GM23338 (cell line): ENCODE measurements around the gene SCGB3A1. TPM values are rescaled to one million over a fixed set of nuclear protein-coding genes. Genes with fewer than 3 reads are reported as not detected.

Source experiments
- ATAC-seq: fragments of 200-7000 bp; cut with Tn5 transposase; 3 replicates; pipeline ENCODE4 v1.9.1; 2020
- DNase-seq: peaks from one replicate; pipeline ENCODE4 v3.0.0-alpha.2; 2015; ENCODE audit warnings: low spot score
- H2AFZ ChIP-seq: fragments of 200-600 bp; sonication (generic); 2 replicates; pipeline ENCODE4 v1.8.0; 2016; ENCODE audit warnings: antibody characterized with exemption, mild to moderate bottlenecking, moderate library complexity
- H3F3A ChIP-seq: fragments of 200-600 bp; sonication (generic); replicated peaks from 2 replicates; pipeline ENCODE4 v1.8.0; 2017; ENCODE audit warnings: antibody characterized with exemption, mixed run types, low read depth
- H3K27ac ChIP-seq: fragments of 200-600 bp; sonication (generic); 2 replicates; pipeline ENCODE4 v1.6.1; 2016; ENCODE audit warnings: low read depth
- H3K27me3 ChIP-seq: fragments of 200-600 bp; sonication (generic); 2 replicates; pipeline ENCODE4 v1.8.0; 2016; ENCODE audit warnings: mild to moderate bottlenecking, mixed run types, moderate library complexity; ENCODE audit not compliant: insufficient read depth
- H3K36me3 ChIP-seq: fragments of 200-600 bp; sonication (generic); 2 replicates; pipeline ENCODE4 v1.8.0; 2016; ENCODE audit warnings: mild to moderate bottlenecking; ENCODE audit not compliant: insufficient read depth
- H3K4me1 ChIP-seq: fragments of 200-600 bp; sonication (generic); 2 replicates; pipeline ENCODE4 v1.8.0; 2016; ENCODE audit warnings: mild to moderate bottlenecking, moderate library complexity; ENCODE audit not compliant: insufficient read depth
- H3K4me2 ChIP-seq: fragments of 200-600 bp; sonication (generic); 2 replicates; pipeline ENCODE4 v1.7.1; 2017; ENCODE audit warnings: mixed run types
- H3K4me3 ChIP-seq: fragments of 200-600 bp; sonication (generic); 2 replicates; pipeline ENCODE4 v1.6.1; 2016; ENCODE audit warnings: mixed run types
- H3K79me2 ChIP-seq: fragments of 200-600 bp; sonication (generic); replicated peaks from 2 replicates; pipeline ENCODE4 v1.8.0; 2017; ENCODE audit warnings: mild to moderate bottlenecking; ENCODE audit not compliant: insufficient read depth
- H3K9me2 ChIP-seq: fragments of 200-600 bp; sonication (generic); 2 replicates; pipeline ENCODE4 v1.8.0; 2017; ENCODE audit not compliant: insufficient read depth
- H4K20me1 ChIP-seq: fragments of 200-600 bp; sonication (generic); replicated peaks from 2 replicates; pipeline ENCODE4 v1.8.0; 2017; ENCODE audit warnings: mild to moderate bottlenecking; ENCODE audit not compliant: insufficient read depth
- H3K27ac Mint-ChIP-seq: 2 replicates; pipeline ENCODE4 v1.8.0; 2020; ENCODE audit warnings: inconsistent platforms, mild to moderate bottlenecking, moderate library complexity, mixed read lengths
- H3K27me3 Mint-ChIP-seq: 3 replicates; pipeline ENCODE4 v1.8.0; 2022; ENCODE audit warnings: low read depth, mild to moderate bottlenecking, moderate library complexity, mixed read lengths, inconsistent platforms; ENCODE audit not compliant: insufficient read depth, poor library complexity
- H3K36me3 Mint-ChIP-seq: 3 replicates; pipeline ENCODE4 v1.8.0; 2021; ENCODE audit warnings: low read depth, mild to moderate bottlenecking, inconsistent platforms, moderate library complexity, mixed read lengths
- H3K4me1 Mint-ChIP-seq: 3 replicates; pipeline ENCODE4 v1.8.0; 2020; ENCODE audit warnings: mild to moderate bottlenecking, inconsistent platforms, mixed read lengths
- H3K4me3 Mint-ChIP-seq: 3 replicates; pipeline ENCODE4 v1.8.0; 2021; ENCODE audit warnings: moderate library complexity, mild to moderate bottlenecking, inconsistent platforms, mixed read lengths
- H3K9me3 Mint-ChIP-seq: 3 replicates; pipeline ENCODE4 v1.8.0; 2020; ENCODE audit warnings: moderate library complexity, mild to moderate bottlenecking, inconsistent platforms, mixed read lengths
- CREB1 ChIP-seq: fragments of 250-450 bp; sonication (Bioruptor Pico); IDR thresholded peaks from 2 replicates; pipeline ENCODE4 v1.5.0; 2020; ENCODE audit warnings: low read depth, mild to moderate bottlenecking, moderate library complexity
- EZH2 ChIP-seq: fragments of 200-600 bp; sonication (generic); IDR thresholded peaks from one replicate; pipeline ENCODE4 v1.8.0; 2017; ENCODE audit warnings: antibody characterized with exemption, mild to moderate bottlenecking, low read depth; ENCODE audit not compliant: unreplicated experiment
- EZH2phosphoT487 ChIP-seq: fragments of 200-600 bp; sonication (generic); IDR thresholded peaks from one replicate; pipeline ENCODE4 v1.8.1; 2018; ENCODE audit warnings: antibody characterized with exemption; ENCODE audit not compliant: unreplicated experiment
- JUNB ChIP-seq: IDR thresholded peaks from one replicate; pipeline ENCODE4 v1.6.1; 2016; ENCODE audit warnings: antibody characterized with exemption; ENCODE audit not compliant: unreplicated experiment
- NANOG ChIP-seq: IDR thresholded peaks from 2 replicates; pipeline ENCODE4 v1.6.1; 2016; ENCODE audit warnings: antibody characterized with exemption, borderline replicate concordance
- POLR2AphosphoS5 ChIP-seq: IDR thresholded peaks from 2 replicates; pipeline ENCODE4 v1.6.1; 2016; ENCODE audit warnings: antibody characterized with exemption, low read depth
- STAT1 ChIP-seq: IDR thresholded peaks from one replicate; pipeline ENCODE4 v1.6.1; 2016; ENCODE audit warnings: antibody characterized with exemption; ENCODE audit not compliant: unreplicated experiment
- ZNF114 ChIP-seq: fragments of 250-450 bp; sonication (Bioruptor Pico); IDR thresholded peaks from 2 replicates; pipeline ENCODE4 v1.5.0; 2020; ENCODE audit warnings: mild to moderate bottlenecking, moderate library complexity
- ZNF331 ChIP-seq: fragments of 250-450 bp; sonication (Bioruptor Pico); IDR thresholded peaks from 2 replicates; pipeline ENCODE4 v1.5.0; 2020; ENCODE audit warnings: low read depth, mild to moderate bottlenecking, moderate library complexity
- polyA plus RNA-seq: library from polyadenylated mRNA; unstranded; fragments of >200 nt; fragmentation: Nextera tagmentation; extraction: Ambion mirVana; gene quantifications from 2 replicates; pipeline ENCODE4 v1.2.1, GENCODE V29; 2016
- total RNA-seq: library from RNA; depleted of rRNA; stranded (reverse); fragments of >200 nt; shearing (Covaris generic); gene quantifications from 2 replicates; pipeline ENCODE4 v1.2.3, GENCODE V29; 2014
- TF ChIP-seq, protein P1 (sequence below), 2 experiments: fragments of 200-600 bp in 1 of 2; sonication (generic) in 1 of 2; conservative IDR thresholded peaks; 2 replicates each; pipeline versions ENCODE4 v1.5.1 to v1.6.1; 2016 to 2017; ENCODE audit warnings: antibody characterized with exemption in 2 of 2, low read depth in 2 of 2, mild to moderate bottlenecking in 2 of 2, moderate library complexity in 1 of 2
- TF ChIP-seq, protein P2 (sequence below): fragments of 250-450 bp; sonication (Bioruptor Pico); IDR thresholded peaks from 2 replicates; pipeline ENCODE4 v1.5.0; 2020; ENCODE audit warnings: mild to moderate bottlenecking, moderate library complexity

SCGB3A1 gene
- total and polyA plus RNA-seq, 2 experiments from 2014 or later: not detected

GRCh38 chr5:180595046-180595379 lies 3.7 kb upstream of the SCGB3A1 start:
- DNase-seq (no peak), ATAC-seq (no peak)
- peaks cover 3% of the 10 kb centered on the region; the same call in 1 of the 3 replicates for H3K9me3 Mint-ChIP-seq
- H3K9me2 ChIP-seq: no peaks in the 10 kb centered on the region
- H3K36me3 ChIP-seq: no peaks in the 10 kb centered on the region
- no peak overlapping the region for H3K4me3 ChIP-seq
- no peak overlapping the region for H3K4me2 ChIP-seq
- H3F3A ChIP-seq: peaks cover 7% of the 10 kb centered on the region; the same call in 1 of the 2 replicates
- H3K4me1 Mint-ChIP-seq: peaks cover 5% of the 10 kb centered on the region
- H3K27ac Mint-ChIP-seq: no peak overlapping the region
- peaks cover 5% of the 10 kb centered on the region; the same call in 1 of the 3 replicates for H3K36me3 Mint-ChIP-seq
- no peak overlapping the region for H3K27ac ChIP-seq
- no peak overlapping the region for H2AFZ ChIP-seq
- H3K79me2 ChIP-seq: no peaks in the 10 kb centered on the region
- peaks cover 33% of the 10 kb centered on the region for H3K27me3 ChIP-seq
- H3K4me1 ChIP-seq: 0 out of 2 replicates have a peak, but pooled peaks cover 3% of the 10 kb centered on the region
- H3K4me3 Mint-ChIP-seq: no peak overlapping the region
- no peaks in the 10 kb centered on the region for H4K20me1 ChIP-seq
- H3K27me3 Mint-ChIP-seq: peaks cover 31% of the 10 kb centered on the region
- no peak for TF ChIP-seq NANOG
- no peak for TF ChIP-seq JUNB
- no peak for TF ChIP-seq STAT1
- no peak for TF ChIP-seq ZNF114 (CRISPR knock-in tag)
- no peak for TF ChIP-seq EZH2phosphoT487
- no peak for TF ChIP-seq ZNF331 (CRISPR knock-in tag)
- no peak for TF ChIP-seq CREB1 (CRISPR knock-in tag)
- TF ChIP-seq, protein P1, sequence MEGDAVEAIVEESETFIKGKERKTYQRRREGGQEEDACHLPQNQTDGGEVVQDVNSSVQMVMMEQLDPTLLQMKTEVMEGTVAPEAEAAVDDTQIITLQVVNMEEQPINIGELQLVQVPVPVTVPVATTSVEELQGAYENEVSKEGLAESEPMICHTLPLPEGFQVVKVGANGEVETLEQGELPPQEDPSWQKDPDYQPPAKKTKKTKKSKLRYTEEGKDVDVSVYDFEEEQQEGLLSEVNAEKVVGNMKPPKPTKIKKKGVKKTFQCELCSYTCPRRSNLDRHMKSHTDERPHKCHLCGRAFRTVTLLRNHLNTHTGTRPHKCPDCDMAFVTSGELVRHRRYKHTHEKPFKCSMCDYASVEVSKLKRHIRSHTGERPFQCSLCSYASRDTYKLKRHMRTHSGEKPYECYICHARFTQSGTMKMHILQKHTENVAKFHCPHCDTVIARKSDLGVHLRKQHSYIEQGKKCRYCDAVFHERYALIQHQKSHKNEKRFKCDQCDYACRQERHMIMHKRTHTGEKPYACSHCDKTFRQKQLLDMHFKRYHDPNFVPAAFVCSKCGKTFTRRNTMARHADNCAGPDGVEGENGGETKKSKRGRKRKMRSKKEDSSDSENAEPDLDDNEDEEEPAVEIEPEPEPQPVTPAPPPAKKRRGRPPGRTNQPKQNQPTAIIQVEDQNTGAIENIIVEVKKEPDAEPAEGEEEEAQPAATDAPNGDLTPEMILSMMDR (conservative IDR thresholded peaks at IDR 0.05; ENCODE audit: low read depth in 2 of 2): no peak
- no peak for TF ChIP-seq POLR2AphosphoS5
- TF ChIP-seq, protein P2, sequence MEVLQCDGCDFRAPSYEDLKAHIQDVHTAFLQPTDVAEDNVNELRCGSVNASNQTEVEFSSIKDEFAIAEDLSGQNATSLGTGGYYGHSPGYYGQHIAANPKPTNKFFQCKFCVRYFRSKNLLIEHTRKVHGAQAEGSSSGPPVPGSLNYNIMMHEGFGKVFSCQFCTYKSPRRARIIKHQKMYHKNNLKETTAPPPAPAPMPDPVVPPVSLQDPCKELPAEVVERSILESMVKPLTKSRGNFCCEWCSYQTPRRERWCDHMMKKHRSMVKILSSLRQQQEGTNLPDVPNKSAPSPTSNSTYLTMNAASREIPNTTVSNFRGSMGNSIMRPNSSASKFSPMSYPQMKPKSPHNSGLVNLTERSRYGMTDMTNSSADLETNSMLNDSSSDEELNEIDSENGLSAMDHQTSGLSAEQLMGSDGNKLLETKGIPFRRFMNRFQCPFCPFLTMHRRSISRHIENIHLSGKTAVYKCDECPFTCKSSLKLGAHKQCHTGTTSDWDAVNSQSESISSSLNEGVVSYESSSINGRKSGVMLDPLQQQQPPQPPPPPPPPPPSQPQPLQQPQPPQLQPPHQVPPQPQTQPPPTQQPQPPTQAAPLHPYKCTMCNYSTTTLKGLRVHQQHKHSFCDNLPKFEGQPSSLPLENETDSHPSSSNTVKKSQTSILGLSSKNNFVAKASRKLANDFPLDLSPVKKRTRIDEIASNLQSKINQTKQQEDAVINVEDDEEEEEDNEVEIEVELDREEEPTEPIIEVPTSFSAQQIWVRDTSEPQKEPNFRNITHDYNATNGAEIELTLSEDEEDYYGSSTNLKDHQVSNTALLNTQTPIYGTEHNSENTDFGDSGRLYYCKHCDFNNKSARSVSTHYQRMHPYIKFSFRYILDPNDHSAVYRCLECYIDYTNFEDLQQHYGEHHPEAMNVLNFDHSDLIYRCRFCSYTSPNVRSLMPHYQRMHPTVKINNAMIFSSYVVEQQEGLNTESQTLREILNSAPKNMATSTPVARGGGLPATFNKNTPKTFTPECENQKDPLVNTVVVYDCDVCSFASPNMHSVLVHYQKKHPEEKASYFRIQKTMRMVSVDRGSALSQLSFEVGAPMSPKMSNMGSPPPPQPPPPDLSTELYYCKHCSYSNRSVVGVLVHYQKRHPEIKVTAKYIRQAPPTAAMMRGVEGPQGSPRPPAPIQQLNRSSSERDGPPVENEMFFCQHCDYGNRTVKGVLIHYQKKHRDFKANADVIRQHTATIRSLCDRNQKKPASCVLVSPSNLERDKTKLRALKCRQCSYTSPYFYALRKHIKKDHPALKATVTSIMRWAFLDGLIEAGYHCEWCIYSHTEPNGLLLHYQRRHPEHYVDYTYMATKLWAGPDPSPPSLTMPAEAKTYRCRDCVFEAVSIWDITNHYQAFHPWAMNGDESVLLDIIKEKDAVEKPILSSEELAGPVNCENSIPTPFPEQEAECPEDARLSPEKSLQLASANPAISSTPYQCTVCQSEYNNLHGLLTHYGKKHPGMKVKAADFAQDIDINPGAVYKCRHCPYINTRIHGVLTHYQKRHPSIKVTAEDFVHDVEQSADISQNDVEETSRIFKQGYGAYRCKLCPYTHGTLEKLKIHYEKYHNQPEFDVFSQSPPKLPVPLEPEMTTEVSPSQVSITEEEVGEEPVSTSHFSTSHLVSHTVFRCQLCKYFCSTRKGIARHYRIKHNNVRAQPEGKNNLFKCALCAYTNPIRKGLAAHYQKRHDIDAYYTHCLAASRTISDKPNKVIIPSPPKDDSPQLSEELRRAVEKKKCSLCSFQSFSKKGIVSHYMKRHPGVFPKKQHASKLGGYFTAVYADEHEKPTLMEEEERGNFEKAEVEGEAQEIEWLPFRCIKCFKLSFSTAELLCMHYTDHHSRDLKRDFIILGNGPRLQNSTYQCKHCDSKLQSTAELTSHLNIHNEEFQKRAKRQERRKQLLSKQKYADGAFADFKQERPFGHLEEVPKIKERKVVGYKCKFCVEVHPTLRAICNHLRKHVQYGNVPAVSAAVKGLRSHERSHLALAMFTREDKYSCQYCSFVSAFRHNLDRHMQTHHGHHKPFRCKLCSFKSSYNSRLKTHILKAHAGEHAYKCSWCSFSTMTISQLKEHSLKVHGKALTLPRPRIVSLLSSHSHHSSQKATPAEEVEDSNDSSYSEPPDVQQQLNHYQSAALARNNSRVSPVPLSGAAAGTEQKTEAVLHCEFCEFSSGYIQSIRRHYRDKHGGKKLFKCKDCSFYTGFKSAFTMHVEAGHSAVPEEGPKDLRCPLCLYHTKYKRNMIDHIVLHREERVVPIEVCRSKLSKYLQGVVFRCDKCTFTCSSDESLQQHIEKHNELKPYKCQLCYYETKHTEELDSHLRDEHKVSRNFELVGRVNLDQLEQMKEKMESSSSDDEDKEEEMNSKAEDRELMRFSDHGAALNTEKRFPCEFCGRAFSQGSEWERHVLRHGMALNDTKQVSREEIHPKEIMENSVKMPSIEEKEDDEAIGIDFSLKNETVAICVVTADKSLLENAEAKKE (CRISPR knock-in tag): no peak
- TF ChIP-seq EZH2: no peak
